A549 treated with AZD2906 at 1 μM for 4 hours (cell line): ENCODE results near the gene ATP6V1F. TPM values are rescaled to one million over a fixed set of nuclear protein-coding genes. Genes with fewer than 3 reads are reported as not detected.

Experiments used
- total RNA-seq: library from RNA; stranded (reverse); fragments of 200-300 nt; extraction: Qiagen RNA extraction; gene quantifications from 5 replicates; pipeline ENCODE4 v1.2.3, GENCODE V29; 2022

The ATP6V1F gene, protein sequence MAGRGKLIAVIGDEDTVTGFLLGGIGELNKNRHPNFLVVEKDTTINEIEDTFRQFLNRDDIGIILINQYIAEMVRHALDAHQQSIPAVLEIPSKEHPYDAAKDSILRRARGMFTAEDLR
- total RNA-seq, result 238 to 260 TPM (median 250 TPM) in 5 replicates

GRCh38 chr7:128862571-128863432, at the start of gene ATP6V1F:
Gene ATP6V1F (plus strand): TSS chr7:128862856. CDS start chr7:128862905, 49 bp downstream.

DNA sequence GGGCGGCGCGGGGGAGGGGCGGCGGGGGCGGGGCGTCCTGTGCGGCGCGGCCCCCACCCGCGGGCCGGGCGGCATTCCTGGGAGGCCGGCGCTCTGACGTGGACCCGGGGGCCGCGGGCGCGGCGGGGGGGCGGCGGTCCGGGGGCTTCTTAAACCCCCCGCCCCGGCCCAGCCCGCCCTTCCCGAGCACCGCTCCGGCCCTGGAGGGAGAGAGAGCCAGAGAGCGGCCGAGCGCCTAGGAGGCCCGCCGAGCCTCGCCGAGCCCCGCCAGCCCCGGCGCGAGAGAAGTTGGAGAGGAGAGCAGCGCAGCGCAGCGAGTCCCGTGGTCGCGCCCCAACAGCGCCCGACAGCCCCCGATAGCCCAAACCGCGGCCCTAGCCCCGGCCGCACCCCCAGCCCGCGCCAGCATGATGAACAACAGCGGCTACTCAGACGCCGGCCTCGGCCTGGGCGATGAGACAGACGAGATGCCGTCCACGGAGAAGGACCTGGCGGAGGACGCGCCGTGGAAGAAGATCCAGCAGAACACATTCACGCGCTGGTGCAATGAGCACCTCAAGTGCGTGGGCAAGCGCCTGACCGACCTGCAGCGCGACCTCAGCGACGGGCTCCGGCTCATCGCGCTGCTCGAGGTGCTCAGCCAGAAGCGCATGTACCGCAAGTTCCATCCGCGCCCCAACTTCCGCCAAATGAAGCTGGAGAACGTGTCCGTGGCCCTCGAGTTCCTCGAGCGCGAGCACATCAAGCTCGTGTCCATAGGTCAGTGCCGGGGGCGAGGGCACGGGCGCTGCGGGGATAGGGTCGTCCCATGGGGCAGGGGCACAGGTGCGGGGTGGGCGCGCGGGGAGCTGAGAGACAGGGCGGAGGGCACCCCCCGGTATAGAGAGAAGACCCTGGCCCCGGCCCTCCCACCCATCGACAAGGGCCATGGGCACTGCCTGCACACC, 32.2 kb upstream of the ATP6V1F start, which contains the start of gene FLNC:
FLNC (plus strand) TSS at position 176 of the 947 bp plus-strand sequence; CDS start at position 408, 232 bp downstream.

GRCh38 chr7:128910569-128910945, 47.9 kb downstream of the ATP6V1F start, which contains the start of gene KCP:
Gene KCP (minus strand): TSS chr7:128910709. CDS start chr7:128910676, 33 bp downstream.

Other genes starting within 250 kb of the ATP6V1F start
- 0.10 to 0.67 TPM (median 0.49 TPM) in 5 replicates for gene GARIN1A, start 190.6 kb upstream of the ATP6V1F start, total RNA-seq
- gene CALU, start 123.5 kb upstream of the ATP6V1F start, total RNA-seq, result 121 to 210 TPM (median 144 TPM) in 5 replicates
- gene OPN1SW, start 87.1 kb upstream of the ATP6V1F start, total RNA-seq, result not detected in 5 replicates
- 1.1 to 2.5 TPM (median 1.6 TPM) in 5 replicates for gene CCDC136, start 70.9 kb upstream of the ATP6V1F start, total RNA-seq
- 3.0 to 4.3 TPM (median 3.9 TPM) in 5 replicates for gene FLNC, start 32.5 kb upstream of the ATP6V1F start, total RNA-seq
- 0.11 to 0.21 TPM (median 0.20 TPM) in 5 replicates for gene KCP, start 47.9 kb downstream of the ATP6V1F start, total RNA-seq
- gene IRF5, start 75.1 kb downstream of the ATP6V1F start, total RNA-seq, result 13.2 to 16.2 TPM (median 15.0 TPM) in 5 replicates
- 38.0 to 44.9 TPM (median 39.0 TPM) in 5 replicates for gene TNPO3, start 192.3 kb downstream of the ATP6V1F start, total RNA-seq